NCI-H1048 (cell line): Measurements from ENCODE around the gene WDR4.
"Not testable (repeated sequence)": the region's sequence is repeated elsewhere in the genome, so short reads cannot be mapped to it uniquely, and the experiment has no call there.

ENCODE experiments used
- DNase-seq: peaks from one replicate; lab custom pipeline; 2025; lab: John Stamatoyannopoulos, UW

Gene WDR4

DNA sequence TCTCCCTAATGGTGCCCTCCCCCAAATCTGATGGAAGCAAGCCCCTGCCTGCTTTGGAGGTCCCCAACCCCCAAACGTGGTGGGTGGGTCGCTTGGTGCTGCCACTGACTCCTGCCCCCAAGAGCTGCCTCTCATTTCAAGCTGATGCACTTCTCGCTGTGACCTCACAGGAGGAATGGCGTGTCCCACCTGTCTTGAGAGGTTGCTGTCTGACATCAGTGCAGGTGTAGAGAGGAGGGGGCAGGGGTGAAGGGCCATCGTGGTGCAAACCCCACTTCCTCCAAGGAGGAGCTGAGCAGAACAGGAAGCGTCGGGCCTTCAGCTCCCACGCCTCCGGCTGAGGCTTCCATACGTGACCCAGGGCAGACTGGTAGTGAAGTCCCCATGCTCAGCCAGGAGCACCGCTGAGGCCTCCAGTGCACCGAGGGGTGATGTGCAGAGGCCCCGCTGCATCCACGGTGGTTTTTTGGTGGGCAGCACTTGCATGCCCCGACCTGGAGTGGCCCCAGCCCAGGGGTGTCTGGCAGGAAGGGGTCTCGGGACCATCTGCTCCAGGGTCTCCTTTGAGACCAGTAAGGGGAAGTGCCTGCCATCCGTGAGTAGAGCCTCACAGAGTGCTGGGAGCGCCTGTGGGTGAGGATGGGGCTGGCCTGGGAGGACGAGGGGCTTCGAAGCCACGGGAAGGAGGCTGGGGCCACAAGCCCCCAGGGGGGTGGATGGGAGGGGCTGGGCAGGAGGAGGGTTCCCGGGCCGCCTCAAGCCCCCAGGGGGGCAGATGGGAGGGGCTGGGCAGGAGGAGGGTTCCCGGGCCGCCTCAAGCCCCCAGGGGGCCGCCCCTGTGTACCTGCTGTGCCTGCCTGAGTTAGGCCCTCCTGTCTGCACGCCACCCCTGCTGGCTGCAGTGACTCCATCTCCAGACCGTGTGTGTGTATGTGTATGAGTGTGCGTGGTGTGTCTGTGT is 39.8 kb downstream of the WDR4 start:
- no peak for DNase-seq

- not testable (repeated sequence) for DNase-seq
These were observed 41.1 kb downstream of the WDR4 start for GRCh38 chr21:42838212-42838690.

DNA sequence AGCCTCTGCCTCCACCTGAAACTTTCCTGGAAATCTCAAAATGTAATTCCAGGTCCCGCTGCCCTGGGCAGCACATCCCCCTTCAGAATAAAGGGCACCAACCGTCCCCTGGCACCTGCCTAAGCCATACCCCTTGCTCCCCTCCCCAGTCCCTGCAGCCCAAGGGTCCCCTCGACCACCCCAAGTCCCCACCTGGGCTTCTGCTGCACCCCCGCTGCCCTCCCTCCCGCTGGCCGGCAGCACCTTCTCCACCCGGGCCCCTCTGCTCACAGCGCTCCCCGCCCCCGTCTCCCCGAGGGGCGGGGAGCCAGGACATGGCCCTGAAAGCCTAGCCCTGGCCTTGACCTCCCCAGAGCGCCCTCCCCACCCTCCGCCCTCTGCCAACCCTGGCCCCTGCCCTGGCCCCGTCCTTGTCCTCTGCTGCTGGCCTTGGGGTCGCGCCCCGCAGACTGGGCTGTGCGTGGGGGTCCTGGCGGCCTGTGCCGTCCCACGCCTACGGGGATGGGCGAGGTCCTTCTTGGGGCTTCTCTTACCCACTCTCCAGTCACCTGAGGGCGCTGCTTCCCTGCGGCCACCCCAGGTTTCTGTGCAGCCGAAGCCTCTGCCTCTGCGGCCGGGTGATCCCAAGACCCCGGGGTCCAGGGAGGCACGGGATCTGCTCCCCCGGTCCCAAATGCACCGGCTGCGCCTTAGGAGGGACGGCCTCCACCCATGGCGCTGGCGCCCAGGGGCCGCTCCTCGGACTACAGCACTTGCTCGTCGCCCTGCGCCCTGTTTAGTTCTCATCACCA is 41.7 kb downstream of the WDR4 start:
- DNase-seq = no peak

- DNase-seq = no peak
These were observed 42.5 kb downstream of the WDR4 start for GRCh38 chr21:42836767-42837301.

DNA sequence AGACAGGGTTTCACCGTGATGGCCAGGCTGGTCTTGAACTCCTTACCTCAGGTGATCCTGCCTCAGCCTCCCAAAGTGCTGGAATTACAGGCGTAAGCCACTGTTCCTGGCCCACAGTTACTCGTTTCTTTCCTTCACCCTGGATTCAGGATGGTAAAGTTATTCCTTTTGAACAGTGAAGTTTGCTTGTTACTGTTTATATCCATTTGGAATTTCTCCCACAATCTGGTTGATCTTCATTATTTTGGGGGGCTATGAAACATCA is 43.0 kb downstream of the WDR4 start:
- no peak for DNase-seq

- DNase-seq = no peak
These were observed 43.5 kb downstream of the WDR4 start for GRCh38 chr21:42835611-42836401.

DNA sequence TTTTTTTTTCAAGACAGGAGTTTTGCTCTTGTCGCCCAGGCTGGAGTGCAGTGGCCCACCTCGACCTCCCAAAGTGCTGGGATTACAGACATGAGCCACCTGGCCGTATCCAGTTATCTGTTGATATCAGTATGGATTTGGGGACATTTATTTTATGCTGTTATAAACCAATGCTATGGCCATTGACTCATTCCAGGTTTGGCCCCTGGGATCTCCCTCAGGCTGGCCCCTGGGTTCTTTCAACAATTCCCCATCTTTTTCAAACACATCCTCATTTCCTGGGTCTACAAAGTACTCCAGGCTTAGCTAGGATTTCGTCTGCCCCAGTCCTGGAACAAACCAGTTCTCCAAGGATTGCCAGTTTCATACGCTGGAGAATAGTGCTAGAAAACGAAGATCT is 44.1 kb downstream of the WDR4 start:
- no peak for DNase-seq

- DNase-seq = no peak
These were observed 44.6 kb downstream of the WDR4 start for GRCh38 chr21:42834726-42835191.

DNA sequence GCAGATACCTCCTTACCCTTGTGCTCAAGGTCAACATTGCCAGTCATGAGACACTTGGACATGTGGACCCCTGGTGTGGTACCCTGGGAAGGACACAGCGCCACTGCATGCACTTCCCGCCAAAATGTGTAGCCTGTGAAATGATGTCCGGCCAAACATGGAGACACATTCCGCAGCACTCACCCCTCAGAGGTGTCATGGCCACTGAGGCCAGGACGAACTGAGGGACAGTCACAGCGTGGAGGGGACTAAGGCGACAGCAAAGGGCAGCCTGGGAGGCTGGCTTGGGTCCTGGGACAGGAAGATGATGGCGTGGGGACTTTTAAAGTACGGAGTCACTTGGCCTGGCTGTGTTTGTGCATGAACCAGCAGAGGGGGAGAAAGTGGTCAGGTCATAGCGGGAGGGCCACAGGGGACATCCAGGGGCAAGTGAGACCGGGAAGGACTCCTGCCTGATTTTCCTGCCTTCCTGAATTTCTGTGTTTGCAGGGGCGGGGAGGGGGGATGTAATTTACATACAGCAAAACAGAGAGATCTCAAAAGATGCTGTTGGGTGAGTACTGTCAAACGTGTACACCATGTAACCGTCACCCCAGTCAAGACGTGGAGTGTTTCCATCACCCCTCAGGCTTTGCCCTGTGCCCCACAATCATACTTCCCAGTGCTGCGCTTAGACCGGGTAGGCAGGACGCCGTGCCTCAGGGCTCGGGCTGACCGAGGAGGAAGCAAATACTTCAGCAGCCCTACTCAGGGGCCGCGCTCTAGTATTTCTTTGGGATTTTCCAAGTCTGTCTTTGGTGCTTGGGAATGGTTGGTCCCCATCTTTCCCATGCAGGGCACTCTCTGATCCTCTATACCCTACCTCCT is 45.2 kb downstream of the WDR4 start:
- no peak for DNase-seq

- DNase-seq = no peak
These were observed 45.9 kb downstream of the WDR4 start for GRCh38 chr21:42833439-42833815.

- DNase-seq = not testable (repeated sequence)
These were observed 47.1 kb downstream of the WDR4 start for GRCh38 chr21:42832321-42832630.

DNA sequence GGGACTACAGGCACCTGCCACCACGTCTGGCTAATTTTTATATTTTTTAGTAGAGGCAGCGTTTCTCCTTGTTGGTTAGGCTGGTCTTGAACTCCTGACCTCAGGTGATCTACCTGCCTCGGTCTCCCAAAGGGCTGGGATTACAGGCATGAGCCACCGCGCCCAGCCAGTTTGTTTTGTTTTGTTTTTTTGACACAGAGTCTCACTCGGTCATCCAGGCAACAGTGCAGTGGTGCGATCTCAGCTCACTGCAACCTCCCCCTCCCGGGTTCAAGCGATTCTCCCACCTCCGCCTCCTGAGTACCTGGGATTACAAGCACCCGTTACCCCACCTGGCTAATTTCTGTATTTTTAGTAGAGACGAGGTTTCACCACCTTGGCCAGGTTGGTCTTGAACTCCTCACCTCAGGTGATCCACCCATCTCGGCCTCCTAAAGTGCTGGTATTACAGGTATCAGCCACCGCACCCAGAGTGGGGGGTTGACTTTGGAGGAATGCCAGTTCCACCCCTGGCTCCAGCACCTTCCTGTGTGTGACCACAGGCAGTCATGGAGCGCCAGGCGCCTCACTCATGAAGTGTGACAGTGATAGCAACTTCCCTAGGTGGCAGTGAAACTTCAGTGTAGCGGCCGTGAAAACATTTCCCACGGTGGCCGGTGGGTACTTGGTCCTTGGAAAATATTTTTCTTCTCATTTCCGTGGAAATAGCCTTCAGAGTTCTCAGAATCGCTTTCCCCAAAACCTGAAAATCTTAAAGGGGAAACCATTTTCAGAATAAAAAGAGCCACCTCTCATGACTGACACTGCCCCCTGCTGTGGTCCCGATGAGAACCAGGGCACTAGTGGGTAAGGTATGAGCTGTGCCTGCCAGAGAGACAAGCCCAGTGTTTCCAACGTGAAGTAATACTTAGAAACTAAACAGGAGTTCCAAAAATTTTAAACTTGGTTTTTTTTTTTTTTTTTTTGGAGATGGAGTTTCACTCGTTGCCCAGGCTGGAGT is 48.6 kb downstream of the WDR4 start:
- DNase-seq = no peak

DNA sequence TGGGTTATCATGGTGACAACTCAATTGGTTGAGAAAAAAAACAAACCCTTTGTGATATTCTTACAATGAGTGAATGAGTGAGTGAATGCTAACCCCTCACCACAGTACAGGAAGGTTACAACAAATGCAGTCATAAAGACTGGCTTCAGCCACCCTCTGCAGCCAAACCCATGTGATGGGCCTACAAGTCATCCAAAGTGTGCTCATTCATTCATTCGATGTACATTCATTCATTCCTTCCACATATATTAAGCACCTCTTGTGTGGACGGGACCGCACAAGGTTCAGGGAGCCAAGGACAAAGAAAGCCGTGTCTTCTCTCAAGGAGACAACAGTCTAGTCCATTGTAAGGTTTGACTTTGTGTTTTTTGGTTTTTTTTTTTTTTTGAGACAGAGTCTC is 49.4 kb downstream of the WDR4 start:
- no peak for DNase-seq

- no peak for DNase-seq
These were observed 49.9 kb downstream of the WDR4 start for GRCh38 chr21:42829417-42829816.

DNA sequence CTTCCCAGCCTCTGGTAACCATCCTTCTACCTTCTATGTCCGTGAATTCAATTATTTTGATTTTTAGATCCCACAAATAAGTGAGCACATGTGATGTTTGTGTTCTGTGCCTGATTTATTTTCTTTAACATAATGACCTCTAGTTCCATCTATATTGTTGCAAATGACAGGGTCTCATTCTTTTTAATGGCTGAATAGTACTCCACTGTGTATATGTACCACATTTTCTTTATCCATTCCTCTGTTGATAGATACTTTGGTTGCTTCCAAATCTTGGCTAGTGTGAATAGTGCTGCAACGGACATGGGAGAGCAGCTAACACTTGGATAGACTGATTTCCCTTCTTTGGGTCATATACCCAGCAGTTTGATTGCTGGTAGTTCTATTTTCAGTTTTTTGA is 51.8 kb downstream of the WDR4 start:
- no peak for DNase-seq

GRCh38 chr21:42820616-42821465 is 58.5 kb downstream of the WDR4 start:
- no peak for DNase-seq

- no peak for DNase-seq
These were observed 59.3 kb downstream of the WDR4 start for GRCh38 chr21:42819861-42820615.

GRCh38 chr21:42818328-42818749 is 61.0 kb downstream of the WDR4 start:
- no peak for DNase-seq
